Measurements from ENCODE around the gene SERPINB8.
"Not testable (repeated sequence)": the region's sequence is repeated elsewhere in the genome, so short reads cannot be mapped to it uniquely, and the experiment has no call there.

Gene SERPINB8, protein sequence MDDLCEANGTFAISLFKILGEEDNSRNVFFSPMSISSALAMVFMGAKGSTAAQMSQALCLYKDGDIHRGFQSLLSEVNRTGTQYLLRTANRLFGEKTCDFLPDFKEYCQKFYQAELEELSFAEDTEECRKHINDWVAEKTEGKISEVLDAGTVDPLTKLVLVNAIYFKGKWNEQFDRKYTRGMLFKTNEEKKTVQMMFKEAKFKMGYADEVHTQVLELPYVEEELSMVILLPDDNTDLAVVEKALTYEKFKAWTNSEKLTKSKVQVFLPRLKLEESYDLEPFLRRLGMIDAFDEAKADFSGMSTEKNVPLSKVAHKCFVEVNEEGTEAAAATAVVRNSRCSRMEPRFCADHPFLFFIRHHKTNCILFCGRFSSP

GRCh38 chr18:63969942-63970808, at the start of gene SERPINB8:
SERPINB8 (plus strand) TSS chr18:63970081; CDS start chr18:63978309, 8,228 bp downstream.
- TF ChIP-seq CTCF (conservative IDR thresholded peaks at IDR 0.05) (no peak), ZFX (IDR thresholded peaks at IDR 0.05) (0 out of 2 replicates have a peak, but pooled peaks have one; percentile 16)
- peak within 1 kb of the TSS; percentile 68 for H3K27ac ChIP-seq

DNA sequence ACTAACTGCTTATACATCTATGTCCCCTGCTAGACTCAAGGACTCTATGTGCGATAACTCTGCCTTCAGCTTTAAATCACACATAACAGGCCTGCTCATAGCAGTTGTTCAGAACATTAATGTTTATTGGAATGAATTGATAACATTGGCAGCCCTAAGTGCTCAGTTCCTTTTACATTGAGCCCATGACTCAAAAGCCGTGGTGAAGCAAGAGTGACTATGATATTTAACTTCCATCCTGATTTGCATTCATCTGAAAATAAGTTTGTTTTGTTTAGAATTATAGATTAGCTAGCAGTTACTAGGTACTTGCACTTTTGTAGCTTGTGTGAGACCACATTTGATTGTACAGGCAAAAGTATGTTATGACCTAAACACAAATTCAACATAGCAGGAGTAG, 47.8 kb upstream of the SERPINB8 start:
- H3K27ac ChIP-seq: no peak overlapping the region
- TF ChIP-seq CTCF (conservative IDR thresholded peaks at IDR 0.05) (no peak), ZFX (IDR thresholded peaks at IDR 0.05) (no peak)

GRCh38 chr18:63924551-63924950, 45.3 kb upstream of the SERPINB8 start:
- H3K27ac ChIP-seq: no peak overlapping the region
- TF ChIP-seq CTCF (conservative IDR thresholded peaks at IDR 0.05) (no peak), ZFX (IDR thresholded peaks at IDR 0.05) (no peak)

DNA sequence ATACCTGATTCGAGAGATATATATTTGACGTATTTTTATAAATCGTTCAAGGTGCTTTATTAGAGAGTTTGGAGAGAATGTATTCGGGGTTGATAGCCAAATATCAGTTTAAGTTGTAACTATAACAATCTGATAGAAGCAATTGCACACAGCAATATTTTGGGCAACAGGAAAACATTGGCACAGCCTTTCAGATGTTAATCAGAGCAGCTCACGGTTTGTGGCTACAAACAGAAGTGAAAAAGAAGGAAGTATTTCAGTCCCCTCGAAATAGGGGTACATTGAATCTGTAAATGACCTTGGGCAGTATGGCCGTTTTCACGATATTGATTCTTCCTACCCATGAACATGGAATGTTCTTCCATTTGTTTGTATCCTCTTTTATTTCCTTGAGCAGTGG, 41.5 kb upstream of the SERPINB8 start:
- TF ChIP-seq ZFX (IDR thresholded peaks at IDR 0.05) (no peak), CTCF (conservative IDR thresholded peaks at IDR 0.05) (no peak)
- H3K27ac ChIP-seq: no peak overlapping the region

DNA sequence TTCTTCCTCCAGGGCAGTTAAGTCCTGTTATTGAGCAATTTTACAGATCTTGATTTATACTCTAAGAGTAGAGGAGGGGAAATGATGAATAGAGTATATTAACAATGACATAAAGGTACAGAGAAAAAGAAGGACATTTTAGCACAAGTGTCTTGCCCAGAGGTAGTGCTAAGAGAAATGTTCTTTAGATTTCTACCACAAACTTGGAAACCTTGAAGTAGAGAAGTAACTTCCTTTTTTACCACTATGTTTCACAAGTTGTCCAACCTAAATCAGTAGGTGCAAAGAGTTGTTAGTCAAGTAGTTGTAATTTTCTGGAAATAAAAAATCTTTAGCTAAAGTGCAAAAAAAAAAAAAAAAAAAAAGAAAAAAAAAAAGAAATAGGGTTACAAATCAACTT, 40.5 kb upstream of the SERPINB8 start:
- H3K27ac ChIP-seq: not testable (repeated sequence)

- H3K27ac ChIP-seq: no peak overlapping the region
Measured at GRCh38 chr18:63930773-63931354, 39.0 kb upstream of the SERPINB8 start.

More at GRCh38 chr18:63930773-63931354, 39.0 kb upstream of the SERPINB8 start:
- TF ChIP-seq ZFX (IDR thresholded peaks at IDR 0.05): no peak
- TF ChIP-seq CTCF (conservative IDR thresholded peaks at IDR 0.05): no peak
